ENCODE measurements around the gene PITPNM3. TPM values are rescaled to one million over a fixed set of nuclear protein-coding genes. Genes with fewer than 3 reads are reported as not detected.

Gene PITPNM3
- total and polyA plus RNA-seq, 2 of the 8 experiments (the other 6 are each of a cell fraction or from before 2014, with no cell fraction given) = 1.7 to 3.1 TPM

- DNase-seq (ENCODE audit: low read depth in 1 of 2, low spot score in 2 of 2) (no peak), FAIRE-seq (no peak)
- CTCF ChIA-PET (ENCODE audit: partially characterized antibody) = interaction anchor here (0.6 to 3.3 kb wide), 9 partner anchors 8 to 337 kb away, joined by 3 to 21 read pairs (median 4); no protein-coding TSS in a partner anchor
- Histone ChIP-seq H4K91ac (replicated peaks; ENCODE audit: insufficient read length, low read length) (no peak overlapping the region), H3K79me1 (ENCODE audit: low read depth, low read length) (no peaks in the 10 kb centered on the region), H3K27me3 (replicated peaks in 1 of 4; ENCODE audit: control insufficient read depth in 3 of 4, extremely low read depth in 1 of 4, insufficient read depth in 3 of 4, low read length in 3 of 4) (no peaks in the 10 kb centered on the region), H3K4me3 (ENCODE audit: extremely low read depth in 1 of 4, insufficient read depth in 2 of 4, low read depth in 3 of 4, low read length in 4 of 4) (no peak overlapping the region), H4K20me1 (replicated peaks in 1 of 2; ENCODE audit: control insufficient read depth in 1 of 2, insufficient read depth in 2 of 2, low read length in 2 of 2) (no peaks in the 10 kb centered on the region), H3K23ac (ENCODE audit: insufficient read length) (no peak overlapping the region), H3K4me1 (replicated peaks in 1 of 4; ENCODE audit: control insufficient read depth in 3 of 4, insufficient read depth in 4 of 4, low read length in 3 of 4) (peaks cover 0 to 4% (median under 1%) of the 10 kb centered on the region in 4 experiments; a peak in 2 of 7 replicates), H4K5ac (ENCODE audit: insufficient read length, low read depth, low read length) (no peak overlapping the region), H2BK20ac (ENCODE audit: low read length) (no peak overlapping the region), H2AK5ac (ENCODE audit: low read depth, low read length) (no peak overlapping the region), H3K14ac (ENCODE audit: insufficient read length) (no peak overlapping the region), H3K9ac (replicated peaks in 1 of 4; ENCODE audit: extremely low read depth in 1 of 4, low read depth in 3 of 4, low read length in 3 of 4) (no peak overlapping the region), H3K18ac (ENCODE audit: extremely low read depth, low read length) (no peak overlapping the region), H3K79me2 (ENCODE audit: control insufficient read depth in 1 of 2, insufficient read depth in 2 of 2, low read length in 2 of 2) (no peaks in the 10 kb centered on the region), H3K4me2 (ENCODE audit: insufficient read depth in 1 of 2, low read depth in 2 of 2, low read length in 2 of 2) (no peak overlapping the region), H2BK5ac (ENCODE audit: low read depth, low read length) (no peak overlapping the region), H2BK15ac (ENCODE audit: low read length) (0 out of 2 replicates have a peak overlapping the region, but pooled peaks have one; percentile 18), H2AFZ (ENCODE audit: low read length) (no peak overlapping the region), H3K56ac (replicated peaks; ENCODE audit: insufficient read length, low read depth, low read length) (no peak overlapping the region), H3K23me2 (ENCODE audit: low read depth, low read length) (no peaks in the 10 kb centered on the region), H3K4ac (replicated peaks; ENCODE audit: insufficient read length, low read depth, low read length) (no peak overlapping the region), H3K9me3 (ENCODE audit: insufficient read depth in 2 of 2, low read depth in 1 of 2, low read length in 1 of 2) (no peaks in the 10 kb centered on the region), H3K27ac (ENCODE audit: low read depth, low read length) (no peak overlapping the region), H4K8ac (ENCODE audit: extremely low read depth, insufficient read depth, low read length) (no peak overlapping the region), H3K36me3 (ENCODE audit: control insufficient read depth in 2 of 4, insufficient read depth in 4 of 4, low read length in 3 of 4) (no peaks in the 10 kb centered on the region), H2BK12ac (ENCODE audit: low read depth, low read length) (no peak overlapping the region), H2BK120ac (replicated peaks; ENCODE audit: low read depth, low read length) (no peak overlapping the region)
- POLR2A ChIA-PET (ENCODE audit: partially characterized antibody) = interaction anchor here (1.1 kb wide), 1 partner anchor 9 kb away, joined by 3 read pairs; no protein-coding TSS in a partner anchor
- 79% methylated on average over 4 of the region's 4 CpGs; no CpG with 5 or more reads in 1 of the 2 experiments for WGBS, 2 experiments (ENCODE audit: extremely low coverage in 1 of 2, insufficient coverage in 1 of 2, insufficient read length in 1 of 2, insufficient replicate concordance in 2 of 2, low coverage in 1 of 2, low lambda C conversion rate in 2 of 2, missing lambda C conversion rate in 1 of 2)
- TF ChIP-seq SP1 (IDR thresholded peaks at IDR 0.05; ENCODE audit: low read depth, low read length) (no peak), SIN3A (conservative IDR thresholded peaks at IDR 0.05 in 1 of 2, IDR thresholded peaks at IDR 0.05 in 1 of 2; ENCODE audit: low read depth in 1 of 2, low read length in 2 of 2) (no peak), CEBPB (IDR thresholded peaks at IDR 0.05; ENCODE audit: low read depth, low read length) (no peak), GTF2F1 (IDR thresholded peaks at IDR 0.05; ENCODE audit: borderline replicate concordance, low read depth, low read length) (no peak), RAD21 (IDR thresholded peaks at IDR 0.05 in 1 of 2, conservative IDR thresholded peaks at IDR 0.05 in 1 of 2; ENCODE audit: low read depth in 2 of 2, low read length in 2 of 2) (peak; percentile 22 to 30; a peak in 2 of 4 replicates), POU5F1 (IDR thresholded peaks at IDR 0.05; ENCODE audit: low read depth, low read length) (no peak), SAP30 (IDR thresholded peaks at IDR 0.05; ENCODE audit: insufficient read depth, insufficient replicate concordance, low read length) (no peak)
- TF ChIP-seq, protein P1, sequence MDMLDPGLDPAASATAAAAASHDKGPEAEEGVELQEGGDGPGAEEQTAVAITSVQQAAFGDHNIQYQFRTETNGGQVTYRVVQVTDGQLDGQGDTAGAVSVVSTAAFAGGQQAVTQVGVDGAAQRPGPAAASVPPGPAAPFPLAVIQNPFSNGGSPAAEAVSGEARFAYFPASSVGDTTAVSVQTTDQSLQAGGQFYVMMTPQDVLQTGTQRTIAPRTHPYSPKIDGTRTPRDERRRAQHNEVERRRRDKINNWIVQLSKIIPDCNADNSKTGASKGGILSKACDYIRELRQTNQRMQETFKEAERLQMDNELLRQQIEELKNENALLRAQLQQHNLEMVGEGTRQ (IDR thresholded peaks at IDR 0.05; ENCODE audit: low read length) = no peak
- TF ChIP-seq, protein P2, sequence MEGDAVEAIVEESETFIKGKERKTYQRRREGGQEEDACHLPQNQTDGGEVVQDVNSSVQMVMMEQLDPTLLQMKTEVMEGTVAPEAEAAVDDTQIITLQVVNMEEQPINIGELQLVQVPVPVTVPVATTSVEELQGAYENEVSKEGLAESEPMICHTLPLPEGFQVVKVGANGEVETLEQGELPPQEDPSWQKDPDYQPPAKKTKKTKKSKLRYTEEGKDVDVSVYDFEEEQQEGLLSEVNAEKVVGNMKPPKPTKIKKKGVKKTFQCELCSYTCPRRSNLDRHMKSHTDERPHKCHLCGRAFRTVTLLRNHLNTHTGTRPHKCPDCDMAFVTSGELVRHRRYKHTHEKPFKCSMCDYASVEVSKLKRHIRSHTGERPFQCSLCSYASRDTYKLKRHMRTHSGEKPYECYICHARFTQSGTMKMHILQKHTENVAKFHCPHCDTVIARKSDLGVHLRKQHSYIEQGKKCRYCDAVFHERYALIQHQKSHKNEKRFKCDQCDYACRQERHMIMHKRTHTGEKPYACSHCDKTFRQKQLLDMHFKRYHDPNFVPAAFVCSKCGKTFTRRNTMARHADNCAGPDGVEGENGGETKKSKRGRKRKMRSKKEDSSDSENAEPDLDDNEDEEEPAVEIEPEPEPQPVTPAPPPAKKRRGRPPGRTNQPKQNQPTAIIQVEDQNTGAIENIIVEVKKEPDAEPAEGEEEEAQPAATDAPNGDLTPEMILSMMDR (IDR thresholded peaks at IDR 0.05; ENCODE audit: control extremely low read depth in 1 of 3, insufficient read depth in 1 of 3, low read depth in 1 of 3, low read length in 3 of 3) = peak in 2 of 3 experiments; percentile 28 to 35; a peak in 3 of 4 replicates
These were observed 31.2 kb downstream of the PITPNM3 start for GRCh38 chr17:6525141-6525540.
